HG03342 (cell line): ENCODE data around the gene ARGLU1.

ENCODE experiments used
- ATAC-seq: cut with Tn5 transposase; IDR thresholded peaks from one replicate; pipeline ENCODE4 v1.9.1; 2021; ENCODE audit warnings: mild to moderate bottlenecking, moderate library complexity; ENCODE audit not compliant: unreplicated experiment

Gene ARGLU1

DNA sequence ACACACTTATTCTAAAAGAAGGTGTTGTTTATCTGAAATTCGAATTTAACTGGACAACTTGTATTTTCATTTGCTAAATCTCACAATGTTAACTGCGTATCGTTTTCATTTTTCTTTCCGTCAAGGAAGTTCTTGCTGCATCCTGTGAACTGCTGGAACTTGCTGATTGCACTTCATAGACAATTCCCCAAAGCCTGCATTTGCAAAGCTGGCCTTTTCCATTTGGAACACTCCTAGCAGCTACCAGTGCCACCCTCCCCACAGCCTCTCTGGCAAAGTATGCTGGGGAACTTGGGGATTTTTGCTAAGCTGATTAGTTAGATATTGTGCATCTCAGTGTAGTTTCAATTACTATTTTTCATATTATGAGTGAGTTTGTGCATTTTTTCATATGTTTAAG lies 20.4 kb upstream of the ARGLU1 start:
- no peak for ATAC-seq

DNA sequence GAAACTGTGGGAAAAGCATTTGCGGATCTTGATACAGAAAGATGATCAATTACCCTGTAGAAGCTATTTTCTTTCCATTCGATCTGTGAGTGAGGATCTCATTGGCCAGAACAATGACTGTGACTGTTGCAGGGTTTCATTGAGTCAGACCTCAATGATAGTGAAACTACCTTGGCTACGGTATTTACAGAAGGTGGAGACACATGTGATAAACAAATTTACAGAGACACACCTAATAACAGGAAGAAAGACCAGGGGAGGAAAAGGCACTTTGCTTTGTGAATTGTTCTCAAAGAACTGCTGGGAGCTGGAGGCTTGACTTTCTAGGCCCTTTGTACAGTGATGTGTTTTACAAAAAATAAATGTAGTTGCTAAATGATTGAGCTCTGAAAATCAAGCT lies 19.9 kb upstream of the ARGLU1 start:
- no peak for ATAC-seq

DNA sequence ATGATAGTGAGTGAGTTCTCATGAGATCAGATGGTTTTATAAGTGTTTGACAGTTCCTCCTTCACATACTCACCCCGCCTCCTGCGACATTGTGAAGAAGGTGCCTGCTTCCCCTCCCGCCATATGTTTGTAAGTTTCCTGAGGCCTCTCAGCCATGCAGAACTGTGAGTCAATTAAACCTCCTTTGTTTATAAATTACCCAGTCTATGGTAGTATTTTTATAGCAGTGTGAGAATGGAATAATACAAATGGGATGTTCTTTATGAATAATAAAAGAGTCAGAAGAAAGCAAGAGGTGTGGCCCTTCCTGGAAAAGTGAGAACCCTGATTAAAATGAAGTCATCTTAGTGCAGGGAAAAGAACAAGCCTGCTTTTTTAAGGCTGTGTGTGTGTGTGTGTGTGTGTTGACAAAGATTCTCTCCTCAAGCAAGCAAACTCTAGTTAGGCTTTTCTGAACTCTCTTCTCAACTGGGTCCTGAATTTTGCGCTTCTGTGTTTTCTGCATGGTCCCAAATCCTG lies 18.8 kb upstream of the ARGLU1 start:
- no peak for ATAC-seq

GRCh38 chr13:106581225-106581624 lies 13.3 kb upstream of the ARGLU1 start:
- no peak for ATAC-seq

- no peak for ATAC-seq
These were observed 8.0 kb upstream of the ARGLU1 start for GRCh38 chr13:106575896-106576295.

GRCh38 chr13:106573868-106574267 lies 5.9 kb upstream of the ARGLU1 start:
- ATAC-seq: no peak

GRCh38 chr13:106573284-106573846 lies 5.4 kb upstream of the ARGLU1 start:
- ATAC-seq: no peak

- no peak for ATAC-seq
These were observed 2.4 kb upstream of the ARGLU1 start for GRCh38 chr13:106570299-106570852.

DNA sequence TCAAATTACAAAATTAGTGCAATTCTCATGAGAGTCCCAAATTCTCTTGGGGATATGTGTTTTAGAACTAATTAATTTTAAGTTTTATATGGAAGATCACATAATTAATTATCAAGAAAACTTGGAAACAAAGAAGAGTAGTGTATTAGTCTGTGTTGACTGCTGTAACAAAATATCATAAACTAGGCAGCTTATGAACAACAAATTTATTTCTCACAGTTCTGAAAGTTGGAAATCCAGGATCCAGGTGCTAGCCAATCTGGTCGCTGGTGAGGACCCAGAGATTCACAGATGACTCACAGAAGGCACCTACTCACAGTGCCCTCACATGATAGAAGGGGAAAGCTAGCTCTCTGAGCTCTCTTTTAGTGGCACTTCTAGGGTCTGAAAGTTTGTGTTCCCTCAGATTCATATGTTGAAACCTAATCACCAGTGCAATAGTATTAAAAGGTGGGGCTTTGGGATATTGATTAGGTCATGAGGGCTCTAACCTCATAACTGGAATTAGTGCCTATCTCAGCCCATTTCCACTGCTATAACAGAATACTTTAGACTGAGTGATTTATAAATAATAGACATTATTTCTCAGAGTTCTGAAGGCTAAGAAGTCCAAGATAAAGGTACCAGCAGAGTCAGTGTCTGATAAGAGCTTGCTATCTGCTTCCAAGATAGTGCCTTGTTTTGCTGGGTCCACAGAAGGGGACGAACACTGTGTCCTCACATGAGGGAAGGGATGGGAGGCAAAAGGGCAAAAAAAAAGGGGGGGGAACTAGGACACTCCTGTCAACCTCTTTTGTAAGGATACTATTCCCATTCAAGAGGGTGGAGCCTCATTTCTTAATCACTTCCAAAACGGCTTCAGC lies 1.5 kb upstream of the ARGLU1 start:
- no peak for ATAC-seq

- ATAC-seq: peak; percentile 32
These were observed 514 bp upstream of the ARGLU1 start for GRCh38 chr13:106568299-106569003.

GRCh38 chr13:106566641-106567473 lies 1.1 kb downstream of the ARGLU1 start:
- peak; percentile 42 for ATAC-seq

DNA sequence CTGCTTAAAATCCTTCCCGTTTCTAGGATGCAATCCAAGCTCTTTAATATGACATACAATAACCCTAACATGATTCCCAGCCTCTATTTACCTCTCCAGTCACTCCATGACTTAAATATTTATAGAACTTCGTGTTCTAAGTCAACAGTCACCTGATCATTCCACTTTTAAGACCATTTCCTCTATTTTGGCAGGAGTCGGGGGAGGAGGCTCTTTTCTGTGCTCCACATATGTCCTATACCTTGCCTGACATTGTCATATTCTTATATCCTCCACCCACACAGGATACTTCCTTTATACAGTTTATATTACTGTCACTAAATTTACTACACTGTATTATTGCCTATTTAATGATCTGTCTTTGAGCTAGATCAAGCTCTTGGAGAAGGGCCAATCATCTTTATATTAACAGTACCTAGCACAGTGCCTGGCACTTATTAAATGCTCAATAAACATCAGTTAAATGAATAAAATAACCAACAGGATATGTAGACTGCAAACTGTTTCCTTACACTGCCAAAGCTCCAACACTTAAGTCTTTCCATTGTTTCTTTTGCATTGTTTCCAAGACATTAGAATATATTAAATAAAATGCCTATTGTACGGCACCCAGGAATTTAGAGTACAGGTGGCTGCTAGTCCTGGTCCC lies 2.7 kb downstream of the ARGLU1 start:
- ATAC-seq: no peak

- no peak for ATAC-seq
These were observed 5.6 kb downstream of the ARGLU1 start for GRCh38 chr13:106562301-106562700.

GRCh38 chr13:106561551-106562170 lies 6.3 kb downstream of the ARGLU1 start:
- ATAC-seq: peak; percentile 84

DNA sequence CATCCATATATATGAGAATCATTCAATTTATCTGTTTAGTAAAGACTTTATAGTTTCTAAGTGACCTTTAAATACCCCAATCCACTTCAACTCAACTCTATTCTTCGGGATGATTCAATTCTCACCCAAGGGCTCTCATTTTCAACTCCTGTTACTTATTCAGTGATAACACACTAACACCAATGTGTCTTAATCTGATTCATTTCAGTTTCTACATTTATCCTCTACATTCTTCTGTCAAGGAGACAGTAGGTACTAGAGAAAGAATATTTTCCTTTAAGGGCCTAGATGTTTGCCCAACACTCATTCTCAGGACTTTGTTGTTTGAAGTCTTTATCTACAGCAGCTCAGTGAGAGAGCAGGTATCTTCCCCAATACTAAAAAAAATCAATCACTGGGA lies 7.1 kb downstream of the ARGLU1 start:
- ATAC-seq: peak; percentile 35

GRCh38 chr13:106558527-106558926 lies 9.4 kb downstream of the ARGLU1 start:
- ATAC-seq: no peak

DNA sequence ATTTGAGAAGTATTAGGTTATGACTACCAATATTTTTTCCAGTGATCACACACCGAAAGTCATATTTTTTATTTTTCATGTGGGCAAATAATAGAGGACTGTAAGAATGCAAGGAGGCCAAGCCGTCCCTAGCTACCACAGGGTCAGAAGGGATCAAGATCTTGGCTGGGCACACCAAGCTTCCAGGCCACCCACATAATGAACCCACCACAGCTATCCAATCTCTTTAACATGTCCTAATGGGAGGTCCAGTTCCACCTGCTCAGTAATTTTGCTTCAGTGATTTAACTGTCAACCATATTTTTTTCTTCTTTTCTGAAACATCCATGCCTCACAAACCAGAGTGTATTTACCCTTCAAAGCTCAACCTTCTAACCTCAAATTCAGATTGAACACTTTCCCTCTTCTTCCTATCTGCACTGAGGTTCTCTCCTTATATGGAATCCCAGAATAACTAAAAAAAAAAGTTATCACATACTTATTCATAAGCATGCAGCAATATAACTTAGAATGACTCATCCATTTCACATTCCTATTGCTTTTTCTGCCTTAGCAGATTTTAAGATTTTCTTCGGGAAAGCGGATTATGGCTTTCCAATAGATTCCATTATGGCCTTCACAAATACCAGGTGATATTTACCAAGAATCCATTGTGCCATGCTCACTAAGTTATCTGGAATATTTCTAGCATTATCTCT lies 12.2 kb downstream of the ARGLU1 start:
- no peak for ATAC-seq

DNA sequence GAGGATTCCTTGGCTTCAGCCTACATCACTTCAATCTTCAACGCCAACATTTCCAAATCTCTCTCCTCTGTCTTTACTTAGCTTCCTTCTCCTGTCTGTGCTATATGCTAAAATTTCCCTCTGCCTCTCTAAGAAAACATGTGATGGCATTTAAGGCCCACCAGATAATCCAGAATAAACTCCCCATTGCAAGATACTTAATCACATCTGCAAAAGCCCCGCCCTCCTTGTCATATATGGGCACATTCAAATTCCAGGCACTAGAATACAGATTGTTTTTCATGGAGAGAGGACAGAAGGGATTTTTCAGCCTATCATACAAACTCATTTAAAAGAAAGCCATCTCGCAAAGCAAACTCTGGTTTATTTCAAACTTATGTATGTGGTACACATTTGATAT lies 16.2 kb downstream of the ARGLU1 start:
- ATAC-seq: no peak

- no peak for ATAC-seq
These were observed 16.6 kb downstream of the ARGLU1 start for GRCh38 chr13:106551350-106551749.
